Activated naive CD4-positive, alpha-beta T cell treated with anti-CD3 and anti-CD28 coated beads for 36 hours (primary cell): ENCODE measurements around the gene EMC10. TPM values are rescaled to one million over a fixed set of nuclear protein-coding genes. Genes with fewer than 3 reads are reported as not detected.

ENCODE experiments used
- CTCF ChIA-PET: fragments of 350-600 bp; sonication (Branson Sonifier 250); formaldehyde crosslinking; loops from one replicate; lab custom pipeline; 2021; ENCODE audit warnings: antibody characterized with exemption; lab: Charles Lee
- DNase-seq: peaks from one replicate; pipeline ENCODE4 v3.0.0-alpha.2; 2020
- H3K27ac Mint-ChIP-seq: one replicate; pipeline ENCODE4 v1.8.0; 2021; ENCODE audit warnings: mild to moderate bottlenecking, mixed read lengths
- H3K27me3 Mint-ChIP-seq: one replicate; pipeline ENCODE4 v1.8.0; 2021; ENCODE audit warnings: low read depth, mixed read lengths
- H3K36me3 Mint-ChIP-seq: one replicate; pipeline ENCODE4 v1.8.0; 2021; ENCODE audit warnings: low read depth, mixed read lengths
- H3K4me1 Mint-ChIP-seq: one replicate; pipeline ENCODE4 v1.8.0; 2021; ENCODE audit warnings: low read depth, mixed read lengths
- H3K4me3 Mint-ChIP-seq: one replicate; pipeline ENCODE4 v1.8.0; 2021; ENCODE audit warnings: mild to moderate bottlenecking, moderate library complexity, mixed read lengths
- H3K9me3 Mint-ChIP-seq: one replicate; pipeline ENCODE4 v1.8.0; 2021; ENCODE audit warnings: mixed read lengths
- intact Hi-C: fragments of 100-400 bp; cut with micrococcal nuclease; formaldehyde crosslinking; loops from one replicate; pipeline ENCODE4 v1.15.1; 2023
- total RNA-seq, 2 experiments: library from RNA; stranded (reverse); gene quantifications; one replicate each; pipeline ENCODE4 v1.2.3, GENCODE V29; 2021

EMC10 gene
- total RNA-seq, 2 experiments from 2014 or later, result 28.4 to 29.2 TPM

- peaks cover 25% of the 10 kb centered on the region for H3K4me1 Mint-ChIP-seq
- no peak overlapping the region for H3K27ac Mint-ChIP-seq
Measured at GRCh38 chr19:50494186-50495019, 18.1 kb downstream of the EMC10 start.

GRCh38 chr19:50495020-50495531 lies 18.8 kb downstream of the EMC10 start:
- Mint-ChIP-seq H3K27me3 (peaks cover 3% of the 10 kb centered on the region), H3K4me3 (no peak overlapping the region), H3K36me3 (peaks cover 1% of the 10 kb centered on the region), H3K9me3 (no peaks in the 10 kb centered on the region), H3K4me1 (peaks cover 22% of the 10 kb centered on the region), H3K27ac (no peak overlapping the region)
- intact Hi-C loops, result no loop called here
- CTCF ChIA-PET, result no interaction called here
- no peak for DNase-seq

More at GRCh38 chr19:50494186-50495019, 18.1 kb downstream of the EMC10 start:
- CTCF ChIA-PET, result no interaction called here
- intact Hi-C loops, result no loop called here
- no peak for DNase-seq
- no peak overlapping the region for H3K4me3 Mint-ChIP-seq
- no peaks in the 10 kb centered on the region for H3K9me3 Mint-ChIP-seq
- H3K36me3 Mint-ChIP-seq, result peaks cover 4% of the 10 kb centered on the region
- H3K27me3 Mint-ChIP-seq, result peaks cover 3% of the 10 kb centered on the region

- H3K36me3 Mint-ChIP-seq, result peaks cover 1% of the 10 kb centered on the region
- CTCF ChIA-PET, result interaction anchor here (0.7 kb wide), 1 partner anchor 81 kb away, joined by 3 read pairs; no protein-coding TSS in a partner anchor
- H3K4me1 Mint-ChIP-seq, result peaks cover 11% of the 10 kb centered on the region
- no peak overlapping the region for H3K4me3 Mint-ChIP-seq
- peaks cover 3% of the 10 kb centered on the region for H3K27me3 Mint-ChIP-seq
- intact Hi-C loops, result no loop called here
- H3K9me3 Mint-ChIP-seq, result no peaks in the 10 kb centered on the region
- no peak overlapping the region for H3K27ac Mint-ChIP-seq
- DNase-seq, result no peak
Measured at GRCh38 chr19:50496189-50497021, 20.1 kb downstream of the EMC10 start.

GRCh38 chr19:50497022-50497405 lies 20.7 kb downstream of the EMC10 start:
- Mint-ChIP-seq H3K27ac (no peak overlapping the region), H3K4me3 (no peak overlapping the region), H3K9me3 (no peaks in the 10 kb centered on the region), H3K36me3 (no peaks in the 10 kb centered on the region), H3K27me3 (no peaks in the 10 kb centered on the region), H3K4me1 (peaks cover 5% of the 10 kb centered on the region)
- CTCF ChIA-PET, result no interaction called here
- DNase-seq, result no peak
- intact Hi-C loops, result no loop called here

GRCh38 chr19:50498219-50499056 lies 22.1 kb downstream of the EMC10 start:
- H3K36me3 Mint-ChIP-seq, result no peaks in the 10 kb centered on the region
- intact Hi-C loops, result no loop called here
- CTCF ChIA-PET, result no interaction called here

GRCh38 chr19:50500060-50500752 lies 23.9 kb downstream of the EMC10 start:
- Mint-ChIP-seq H3K4me3 (no peak overlapping the region), H3K27ac (no peak overlapping the region), H3K9me3 (no peaks in the 10 kb centered on the region), H3K36me3 (no peaks in the 10 kb centered on the region), H3K4me1 (no peaks in the 10 kb centered on the region), H3K27me3 (no peaks in the 10 kb centered on the region)
- CTCF ChIA-PET, result interaction anchor here (0.6 kb wide), 1 partner anchor 562 kb away, joined by 5 read pairs; no protein-coding TSS in a partner anchor
- peak; percentile 22 for DNase-seq
- intact Hi-C loops, result no loop called here

More at GRCh38 chr19:50498219-50499056, 22.1 kb downstream of the EMC10 start:
- no peak overlapping the region for H3K4me3 Mint-ChIP-seq
- no peak overlapping the region for H3K27ac Mint-ChIP-seq
- H3K4me1 Mint-ChIP-seq, result no peaks in the 10 kb centered on the region
- DNase-seq, result no peak
- no peaks in the 10 kb centered on the region for H3K9me3 Mint-ChIP-seq
- H3K27me3 Mint-ChIP-seq, result no peaks in the 10 kb centered on the region

- Mint-ChIP-seq H3K9me3 (no peaks in the 10 kb centered on the region), H3K36me3 (no peaks in the 10 kb centered on the region), H3K4me1 (no peaks in the 10 kb centered on the region), H3K27ac (no peak overlapping the region), H3K4me3 (no peak overlapping the region), H3K27me3 (no peaks in the 10 kb centered on the region)
- intact Hi-C loops, result no loop called here
- no peak for DNase-seq
- CTCF ChIA-PET, result interaction anchor here (0.6 kb wide), 1 partner anchor 562 kb away, joined by 5 read pairs; no protein-coding TSS in a partner anchor
Measured at GRCh38 chr19:50500753-50501151, 24.4 kb downstream of the EMC10 start.

- Mint-ChIP-seq H3K9me3 (no peaks in the 10 kb centered on the region), H3K27ac (no peak overlapping the region), H3K27me3 (no peaks in the 10 kb centered on the region), H3K4me3 (no peak overlapping the region), H3K36me3 (no peaks in the 10 kb centered on the region), H3K4me1 (no peaks in the 10 kb centered on the region)
- CTCF ChIA-PET, result no interaction called here
- intact Hi-C loops, result no loop called here
- no peak for DNase-seq
Measured at GRCh38 chr19:50501186-50501567, 24.9 kb downstream of the EMC10 start.

GRCh38 chr19:50501568-50502475 lies 25.5 kb downstream of the EMC10 start:
- Mint-ChIP-seq H3K27me3 (no peaks in the 10 kb centered on the region), H3K4me1 (no peaks in the 10 kb centered on the region), H3K36me3 (no peaks in the 10 kb centered on the region), H3K27ac (no peak overlapping the region), H3K9me3 (no peaks in the 10 kb centered on the region), H3K4me3 (no peak overlapping the region)
- intact Hi-C loops, result no loop called here
- CTCF ChIA-PET, result no interaction called here
- no peak for DNase-seq

- no peak for DNase-seq
- CTCF ChIA-PET, result no interaction called here
- no peak overlapping the region for H3K4me3 Mint-ChIP-seq
- no peaks in the 10 kb centered on the region for H3K27me3 Mint-ChIP-seq
- H3K27ac Mint-ChIP-seq, result no peak overlapping the region
- peaks cover 2% of the 10 kb centered on the region for H3K36me3 Mint-ChIP-seq
- H3K9me3 Mint-ChIP-seq, result no peaks in the 10 kb centered on the region
- H3K4me1 Mint-ChIP-seq, result peaks cover 14% of the 10 kb centered on the region
- intact Hi-C loops, result no loop called here
Measured at GRCh38 chr19:50505856-50506611, 29.7 kb downstream of the EMC10 start.
